Measurements from ENCODE around the gene SLFN14. TPM values are rescaled to one million over a fixed set of nuclear protein-coding genes. Genes with fewer than 3 reads are reported as not detected.

SLFN14 gene
- total RNA-seq, 1 experiment from 2014 or later, result not detected

DNA sequence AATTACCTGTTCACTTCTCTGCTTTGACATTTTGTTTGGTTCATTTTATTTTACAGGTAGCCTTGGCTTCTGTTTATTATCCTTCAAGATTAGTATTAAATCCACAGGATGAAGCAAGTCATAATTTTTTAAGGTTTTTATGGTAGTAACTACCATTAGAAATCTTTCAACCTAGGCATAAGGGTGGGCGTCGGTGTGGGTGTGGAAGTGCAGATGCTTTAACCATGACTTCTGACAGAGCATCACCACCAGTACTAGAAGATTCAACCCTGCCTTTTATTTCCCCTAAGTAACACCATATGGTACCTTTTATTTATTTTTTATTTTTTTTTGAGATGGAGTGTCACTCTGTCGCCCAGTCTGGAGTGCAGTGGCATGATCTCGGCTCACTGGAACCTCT, 49.2 kb upstream of the SLFN14 start:
- no peak overlapping the region for H2AFZ ChIP-seq (ENCODE audit: low read length)
- no peaks in the 10 kb centered on the region for H3K23me2 ChIP-seq (ENCODE audit: insufficient read length, low read depth, low read length, poor library complexity, severe bottlenecking)
- no peak overlapping the region for H4K5ac ChIP-seq (ENCODE audit: insufficient read length, low read depth, low read length)
- no peak overlapping the region for H3K56ac ChIP-seq (ENCODE audit: insufficient read length, low read depth, low read length)
- no peaks in the 10 kb centered on the region for H3K27me3 ChIP-seq (ENCODE audit: insufficient read depth, low read length)
- no peak overlapping the region for H4K91ac ChIP-seq (ENCODE audit: insufficient read length, low read depth, low read length)
- H3K36me3 Mint-ChIP-seq (ENCODE audit: insufficient read depth in 1 of 3, low read depth in 3 of 3), result peaks cover 9 to 58% (median 47%) of the 10 kb centered on the region in 3 experiments; a peak in 6 of 7 replicates
- no peak overlapping the region for H3K9ac ChIP-seq (ENCODE audit: extremely low read depth, insufficient read length, low read length)
- TF ChIP-seq, protein P1, sequence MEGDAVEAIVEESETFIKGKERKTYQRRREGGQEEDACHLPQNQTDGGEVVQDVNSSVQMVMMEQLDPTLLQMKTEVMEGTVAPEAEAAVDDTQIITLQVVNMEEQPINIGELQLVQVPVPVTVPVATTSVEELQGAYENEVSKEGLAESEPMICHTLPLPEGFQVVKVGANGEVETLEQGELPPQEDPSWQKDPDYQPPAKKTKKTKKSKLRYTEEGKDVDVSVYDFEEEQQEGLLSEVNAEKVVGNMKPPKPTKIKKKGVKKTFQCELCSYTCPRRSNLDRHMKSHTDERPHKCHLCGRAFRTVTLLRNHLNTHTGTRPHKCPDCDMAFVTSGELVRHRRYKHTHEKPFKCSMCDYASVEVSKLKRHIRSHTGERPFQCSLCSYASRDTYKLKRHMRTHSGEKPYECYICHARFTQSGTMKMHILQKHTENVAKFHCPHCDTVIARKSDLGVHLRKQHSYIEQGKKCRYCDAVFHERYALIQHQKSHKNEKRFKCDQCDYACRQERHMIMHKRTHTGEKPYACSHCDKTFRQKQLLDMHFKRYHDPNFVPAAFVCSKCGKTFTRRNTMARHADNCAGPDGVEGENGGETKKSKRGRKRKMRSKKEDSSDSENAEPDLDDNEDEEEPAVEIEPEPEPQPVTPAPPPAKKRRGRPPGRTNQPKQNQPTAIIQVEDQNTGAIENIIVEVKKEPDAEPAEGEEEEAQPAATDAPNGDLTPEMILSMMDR (conservative IDR thresholded peaks at IDR 0.05), result no peak
- H3K4me2 ChIP-seq (ENCODE audit: insufficient read depth, insufficient read length, low read length), result no peak overlapping the region
- no peaks in the 10 kb centered on the region for H3K79me2 ChIP-seq (ENCODE audit: insufficient read depth, low read length)
- H3K4me1 ChIP-seq (ENCODE audit: insufficient read depth, low read length), result no peaks in the 10 kb centered on the region
- H3K23ac ChIP-seq (ENCODE audit: insufficient read length, low read depth, low read length), result no peak overlapping the region
- H3K4ac ChIP-seq (ENCODE audit: low read depth, low read length), result no peak overlapping the region
- H2BK12ac ChIP-seq (ENCODE audit: insufficient read length, low read depth, low read length), result no peak overlapping the region
- no peak overlapping the region for H3K18ac ChIP-seq (ENCODE audit: insufficient read length, low read depth, low read length)
- no peak overlapping the region for H2BK120ac ChIP-seq (ENCODE audit: low read depth, low read length, poor library complexity, severe bottlenecking)
- no peak overlapping the region for H3T11ph ChIP-seq (ENCODE audit: low read length)
- H4K20me1 ChIP-seq (ENCODE audit: control insufficient read depth, insufficient read depth, insufficient read length), result no peaks in the 10 kb centered on the region
- H3K14ac ChIP-seq (ENCODE audit: insufficient read depth, low read length), result no peak overlapping the region
- no peaks in the 10 kb centered on the region for H3K79me1 ChIP-seq (ENCODE audit: insufficient read depth, low read depth, low read length, poor library complexity, severe bottlenecking)
- H3K4me3 Mint-ChIP-seq, result no peak overlapping the region
- H3K27ac Mint-ChIP-seq, result no peak overlapping the region
- H3K4me1 Mint-ChIP-seq, result no peaks in the 10 kb centered on the region
- H2AK5ac ChIP-seq (ENCODE audit: insufficient read length, low read length), result no peak overlapping the region
- H4K8ac ChIP-seq (replicated peaks; ENCODE audit: insufficient read length, low read depth, low read length), result no peak overlapping the region
- no peaks in the 10 kb centered on the region for H3K9me3 ChIP-seq (ENCODE audit: control insufficient read depth, low read depth, low read length)
- H2BK5ac ChIP-seq (ENCODE audit: insufficient read length, low read length), result no peak overlapping the region
- H3K27ac ChIP-seq (ENCODE audit: insufficient read length, low read depth, low read length), result no peak overlapping the region
- H2BK20ac ChIP-seq (ENCODE audit: low read depth, low read length, poor library complexity, severe bottlenecking), result no peak overlapping the region
- no peak for DNase-seq
- H2BK15ac ChIP-seq (ENCODE audit: low read depth, low read length), result no peak overlapping the region
- no peaks in the 10 kb centered on the region for H3K9me3 Mint-ChIP-seq
- WGBS (ENCODE audit: extremely low coverage, insufficient read length, low lambda C conversion rate), result no CpG with 5 or more reads among the region's 4 CpGs
- H3K27me3 Mint-ChIP-seq (ENCODE audit: low read depth), result no peaks in the 10 kb centered on the region

Measured in H9 (cell line).